ENCODE results near the gene UNC13B.

Gene UNC13B

DNA sequence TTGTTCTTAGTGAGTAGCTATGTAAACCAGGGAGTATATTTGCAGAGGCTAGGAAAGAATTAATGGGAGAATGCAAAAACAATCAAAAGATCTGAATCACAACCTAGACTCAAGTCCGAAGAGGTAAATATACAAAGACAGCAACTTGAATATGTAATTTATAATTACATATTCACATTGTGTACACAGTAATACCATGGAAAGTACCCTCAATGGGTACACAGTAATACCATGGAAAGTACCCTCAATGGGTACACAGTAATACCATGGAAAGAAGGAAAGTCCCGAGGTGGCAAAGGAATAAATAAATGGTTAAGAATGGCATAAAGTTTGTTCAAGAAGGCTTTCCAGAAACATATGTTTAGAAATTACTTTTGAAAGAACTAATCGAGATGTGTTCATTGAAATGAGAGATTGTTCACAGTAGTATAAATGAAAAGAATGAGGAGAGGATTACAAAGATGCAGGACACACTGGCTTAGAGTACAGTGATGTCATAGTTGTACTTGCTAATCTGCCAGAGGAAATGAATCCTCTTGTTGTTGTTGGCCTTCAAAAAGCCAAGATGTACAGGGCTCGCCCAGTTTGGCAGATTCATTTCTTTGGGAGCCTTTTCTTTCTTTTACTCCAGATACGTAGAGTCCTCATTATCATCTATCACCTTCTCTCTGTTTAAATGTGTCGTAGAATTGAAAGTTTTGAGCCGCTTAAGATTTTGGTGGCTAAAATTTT lies 116.0 kb downstream of the UNC13B start:
- no peak for DNase-seq (ENCODE audit: low read depth)

DNA sequence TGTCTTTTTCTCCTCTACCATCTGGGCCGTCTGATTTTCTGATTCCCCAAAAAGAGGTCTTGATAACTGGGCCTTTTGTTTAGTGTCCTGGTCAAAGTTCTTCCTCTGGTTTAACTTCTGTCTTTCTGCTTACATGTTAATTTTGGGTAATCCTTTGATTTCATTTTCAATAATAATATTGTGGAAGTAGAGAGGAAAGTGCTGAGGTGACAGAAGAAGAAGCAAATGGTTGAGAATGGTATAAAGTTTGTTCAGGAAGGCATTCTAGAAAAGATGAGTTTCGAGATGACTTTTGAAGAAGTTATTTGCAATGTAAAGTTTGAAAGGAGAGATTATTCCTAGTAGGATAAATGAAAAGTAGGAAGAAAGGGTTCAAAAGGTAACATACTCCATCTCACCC lies 118.1 kb downstream of the UNC13B start:
- no peak for DNase-seq (ENCODE audit: low read depth)

- no peak for DNase-seq (ENCODE audit: low read depth)
These were observed 118.6 kb downstream of the UNC13B start for GRCh38 chr9:35280399-35280798.

GRCh38 chr9:35285731-35286130 lies 123.9 kb downstream of the UNC13B start:
- no peak for DNase-seq (ENCODE audit: low read depth)

DNA sequence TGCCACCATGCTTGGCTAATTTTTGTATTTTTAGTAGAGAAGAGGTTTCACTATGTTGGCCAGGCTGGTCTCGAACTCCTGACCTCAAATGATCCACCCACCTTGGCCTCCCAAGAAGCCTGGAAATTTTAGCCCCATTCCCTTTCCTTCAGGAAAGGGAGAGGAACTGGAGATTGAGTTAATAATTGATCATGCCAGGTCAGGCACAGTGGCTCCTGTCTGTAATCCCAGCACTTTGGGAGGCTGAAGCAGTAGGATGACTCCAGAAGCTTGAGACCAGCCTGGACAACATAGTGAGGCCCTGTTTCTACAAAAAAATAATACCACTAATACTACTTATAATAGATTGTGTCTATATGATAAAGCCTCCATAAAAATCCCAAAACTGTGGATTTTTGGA lies 124.6 kb downstream of the UNC13B start:
- no peak for DNase-seq (ENCODE audit: low read depth)

- no peak for DNase-seq (ENCODE audit: low read depth)
These were observed 126.3 kb downstream of the UNC13B start for GRCh38 chr9:35287987-35288632.

GRCh38 chr9:35288778-35289177 lies 127.0 kb downstream of the UNC13B start:
- DNase-seq (ENCODE audit: low read depth): no peak

DNA sequence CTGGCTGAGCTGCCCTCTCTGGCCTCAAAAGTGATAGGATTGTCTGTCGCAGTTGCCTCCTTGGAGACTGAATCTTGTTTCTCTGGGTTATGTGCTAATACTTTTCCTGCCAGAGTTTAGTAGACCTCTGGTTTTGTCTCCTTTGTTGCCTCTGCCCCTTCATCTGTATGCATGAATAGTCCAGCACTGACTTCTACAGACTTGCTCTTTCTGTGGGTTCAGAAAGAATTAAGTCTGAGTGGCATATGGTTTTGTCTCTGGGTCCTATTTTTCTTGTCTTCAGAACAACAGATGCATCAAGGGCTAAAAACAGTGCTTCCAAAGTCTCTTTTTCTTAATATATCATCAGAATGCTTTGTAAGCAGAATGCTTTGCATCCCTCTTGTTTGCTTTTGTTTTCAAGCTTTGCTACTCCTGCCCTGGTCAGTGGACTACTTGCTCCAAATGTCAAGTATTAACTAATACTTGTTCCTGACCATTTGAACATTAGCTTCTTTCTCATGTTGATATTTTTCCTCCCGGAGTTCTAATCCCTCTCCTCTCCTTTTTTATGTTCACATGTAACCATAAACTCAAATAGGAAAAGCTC lies 131.7 kb downstream of the UNC13B start:
- DNase-seq (ENCODE audit: low read depth): no peak

GRCh38 chr9:35294066-35294465 lies 132.3 kb downstream of the UNC13B start:
- DNase-seq (ENCODE audit: low read depth): no peak

DNA sequence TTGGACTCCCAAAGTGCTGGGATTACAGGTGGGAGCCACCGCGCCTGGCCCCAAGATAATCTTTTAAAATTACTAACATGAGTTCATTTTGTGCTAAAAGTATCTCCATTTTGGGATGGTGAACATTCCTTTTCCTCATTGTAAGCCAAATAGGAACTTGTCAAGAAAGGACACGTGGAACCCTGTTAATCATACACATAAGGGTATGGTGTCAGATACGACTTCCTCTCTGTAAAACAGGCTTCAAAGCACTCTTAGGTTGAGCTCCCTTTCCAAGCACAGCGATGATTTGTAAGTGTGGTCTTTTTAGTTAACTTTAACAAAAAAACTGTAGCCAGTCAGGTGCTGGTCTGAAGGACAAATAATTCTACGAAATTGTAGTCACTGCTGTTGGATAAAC lies 132.7 kb downstream of the UNC13B start:
- DNase-seq (ENCODE audit: low read depth): no peak

DNA sequence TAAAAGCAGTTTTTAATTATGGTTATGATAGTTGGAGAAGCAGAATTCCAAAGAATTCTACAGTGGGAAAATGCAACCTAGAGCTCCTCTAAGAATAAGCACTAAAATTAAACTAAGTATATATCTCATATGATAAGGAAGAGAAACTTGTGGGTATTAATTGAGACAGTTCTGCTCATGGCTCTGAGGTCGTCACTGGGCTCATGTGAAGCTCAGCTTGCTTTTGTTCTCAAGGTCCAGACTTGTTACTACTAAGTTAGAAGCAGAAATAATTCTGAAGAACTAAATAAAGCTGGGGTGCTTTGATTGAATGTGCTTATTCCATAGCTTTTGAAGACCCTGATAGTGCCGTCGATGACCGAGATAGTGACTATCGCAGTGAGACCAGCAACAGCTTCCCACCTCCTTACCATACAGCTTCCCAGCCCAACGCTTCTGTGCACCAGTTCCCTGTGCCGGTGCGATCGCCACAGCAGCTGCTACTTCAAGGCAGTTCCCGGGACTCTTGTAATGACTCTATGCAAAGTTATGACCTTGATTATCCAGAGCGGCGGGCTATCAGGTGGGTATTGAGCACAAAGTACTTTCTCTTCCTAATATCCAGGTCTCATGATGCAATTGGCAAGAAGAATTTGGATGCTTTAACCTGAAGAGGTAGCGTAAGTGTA lies 133.7 kb downstream of the UNC13B start:
- no peak for DNase-seq (ENCODE audit: low read depth)

DNA sequence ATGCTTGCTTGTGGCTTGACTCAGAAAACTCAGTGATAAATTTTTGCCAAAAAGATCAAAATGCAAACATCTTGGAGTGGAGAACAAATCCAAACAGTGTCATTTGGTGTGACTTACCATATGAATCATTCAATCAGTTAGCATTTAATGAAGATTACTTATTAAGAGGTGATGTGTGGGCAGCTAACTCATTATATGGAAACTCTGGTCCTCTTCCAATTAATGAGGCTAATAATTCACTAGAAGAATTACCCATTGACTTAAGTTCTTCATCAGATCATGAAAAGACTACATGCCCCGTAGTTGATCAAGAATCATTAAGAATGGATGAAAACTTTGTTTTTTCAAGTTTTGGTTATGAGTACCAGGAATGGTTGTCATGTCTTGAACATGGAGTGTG lies 141.8 kb downstream of the UNC13B start:
- DNase-seq (ENCODE audit: low read depth): no peak

DNA sequence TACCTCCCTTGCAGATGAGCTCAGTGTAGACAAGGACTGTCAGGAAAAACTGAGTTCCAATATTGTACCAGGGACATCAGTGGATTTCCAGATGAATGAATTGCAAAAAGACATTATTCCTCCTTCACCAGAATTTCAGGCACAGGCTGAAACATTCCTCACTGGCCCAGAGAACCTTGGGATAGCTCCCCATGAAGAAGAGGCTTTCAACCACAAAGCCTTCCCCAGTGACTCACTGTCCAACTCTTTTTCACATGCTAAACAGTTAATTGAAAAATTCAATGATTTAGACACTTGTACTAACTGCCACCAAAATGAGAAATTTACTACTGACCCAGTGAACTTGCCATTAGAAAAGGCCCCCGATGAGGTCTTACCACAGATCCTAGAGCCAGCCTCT lies 144.5 kb downstream of the UNC13B start:
- DNase-seq (ENCODE audit: low read depth): no peak

DNA sequence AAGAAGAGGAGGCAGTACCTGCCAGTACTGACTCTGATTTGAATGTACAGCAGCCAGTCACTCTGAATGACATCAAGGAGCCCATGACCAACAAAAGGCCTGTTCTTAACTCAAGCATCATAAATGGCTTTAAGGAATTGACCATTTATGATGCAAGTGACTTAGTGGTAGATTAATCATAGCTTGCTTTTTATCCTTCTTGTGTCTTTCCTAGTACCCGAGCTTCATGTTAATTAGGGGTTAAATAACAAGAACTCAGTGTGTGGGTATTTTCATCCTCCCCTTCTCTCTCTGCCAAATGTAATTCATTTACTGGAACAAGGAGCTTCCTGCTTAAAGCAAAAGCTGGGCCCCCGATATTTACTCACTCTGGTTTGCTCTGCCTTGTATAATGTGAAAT lies 146.5 kb downstream of the UNC13B start:
- no peak for DNase-seq (ENCODE audit: low read depth)

DNA sequence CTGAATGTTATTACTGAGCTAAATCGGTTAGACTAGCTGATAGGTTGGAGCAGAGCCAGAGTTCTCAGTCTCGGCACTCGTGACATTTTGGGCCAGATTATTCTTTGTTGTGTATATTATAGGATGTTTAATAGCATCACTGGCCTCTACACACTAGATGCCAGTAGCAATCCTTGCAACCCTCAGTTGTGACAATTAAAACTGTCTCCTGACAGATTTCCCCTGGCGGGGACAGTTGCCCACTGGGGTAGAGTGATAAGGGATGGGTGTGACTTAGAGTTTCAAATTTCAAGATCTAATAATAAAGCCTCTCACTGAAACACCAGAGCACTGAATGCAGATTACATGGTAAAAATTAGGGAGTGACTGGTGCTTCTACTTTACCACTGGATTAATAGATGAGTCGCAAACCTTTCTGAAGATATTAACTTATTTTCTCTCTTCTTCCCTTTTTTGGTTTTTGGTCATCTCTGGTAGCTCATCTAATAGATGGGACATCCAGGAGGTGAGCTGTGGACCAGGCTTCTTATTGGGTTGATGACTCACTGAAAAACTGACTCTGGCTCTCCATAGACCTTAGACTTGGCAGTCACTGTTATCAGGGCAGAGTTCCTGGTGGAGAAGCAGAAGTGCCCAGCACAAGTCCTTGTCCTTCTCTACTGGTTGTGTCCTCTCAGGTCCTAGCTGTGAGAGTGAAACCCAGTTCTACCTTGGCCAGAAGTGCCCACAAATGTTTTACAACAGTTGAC lies 150.3 kb downstream of the UNC13B start:
- no peak for DNase-seq (ENCODE audit: low read depth)

GRCh38 chr9:35313460-35313859 lies 151.7 kb downstream of the UNC13B start:
- DNase-seq (ENCODE audit: low read depth): no peak

GRCh38 chr9:35313916-35314315 lies 152.1 kb downstream of the UNC13B start:
- no peak for DNase-seq (ENCODE audit: low read depth)

DNA sequence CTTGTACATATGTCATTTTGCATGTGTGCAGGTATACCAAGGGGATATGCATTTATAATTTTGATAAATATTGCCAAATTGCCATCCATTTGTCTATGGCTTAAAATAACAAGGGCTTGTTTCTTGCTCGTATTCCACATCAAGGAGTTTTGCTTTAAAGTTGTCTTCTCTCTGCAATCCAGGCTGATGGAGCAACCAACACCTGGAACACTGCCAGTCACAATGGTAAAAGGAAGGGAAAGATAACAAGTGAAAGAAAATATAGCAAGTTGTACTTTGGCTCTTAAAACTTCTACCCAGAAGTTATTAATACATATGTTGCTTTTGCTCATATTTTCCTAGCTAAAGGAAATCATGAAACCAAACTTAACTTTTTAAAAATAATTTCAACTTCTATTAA lies 156.9 kb downstream of the UNC13B start:
- no peak for DNase-seq (ENCODE audit: low read depth)

DNA sequence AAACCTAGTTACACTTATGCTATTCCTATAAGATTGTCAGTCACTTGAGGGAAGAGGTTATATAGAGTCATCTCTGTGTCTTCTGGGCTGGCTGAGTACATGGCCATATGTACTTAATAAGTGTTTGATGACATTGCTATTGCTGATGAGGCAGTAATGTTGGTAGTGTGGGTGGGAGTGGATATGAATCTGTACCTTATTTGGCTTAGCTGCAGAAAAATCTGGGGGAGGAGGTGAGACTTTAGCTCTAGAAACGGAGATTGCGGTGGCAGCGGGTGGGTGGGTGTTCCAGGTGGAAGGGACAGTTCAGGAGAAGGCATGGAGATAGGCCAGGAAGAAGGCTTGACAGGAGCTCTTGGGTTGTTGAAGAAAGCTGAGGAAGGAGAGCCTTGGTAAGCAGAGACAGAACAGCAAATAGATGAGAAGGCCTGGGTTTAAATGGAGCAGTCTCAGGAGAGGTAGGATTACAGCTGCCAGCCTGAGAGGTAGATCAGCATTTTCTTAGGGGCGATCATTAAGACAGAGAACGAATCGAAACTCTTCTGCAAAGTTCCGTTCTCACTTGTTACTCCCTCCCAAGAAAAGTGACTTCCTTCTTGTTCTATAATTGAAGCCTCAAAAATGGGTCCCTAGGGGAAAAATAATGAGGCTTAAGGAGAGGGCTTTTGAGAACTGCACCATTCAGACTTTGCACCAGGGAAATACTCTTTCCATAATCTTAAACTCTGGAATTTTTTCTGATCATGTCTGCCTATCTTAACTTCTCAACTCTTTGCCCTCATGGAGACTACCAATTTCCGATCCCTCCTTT lies 160.5 kb downstream of the UNC13B start:
- no peak for DNase-seq (ENCODE audit: low read depth)

- no peak for DNase-seq (ENCODE audit: low read depth)
These were observed 163.2 kb downstream of the UNC13B start for GRCh38 chr9:35324966-35325365.

DNA sequence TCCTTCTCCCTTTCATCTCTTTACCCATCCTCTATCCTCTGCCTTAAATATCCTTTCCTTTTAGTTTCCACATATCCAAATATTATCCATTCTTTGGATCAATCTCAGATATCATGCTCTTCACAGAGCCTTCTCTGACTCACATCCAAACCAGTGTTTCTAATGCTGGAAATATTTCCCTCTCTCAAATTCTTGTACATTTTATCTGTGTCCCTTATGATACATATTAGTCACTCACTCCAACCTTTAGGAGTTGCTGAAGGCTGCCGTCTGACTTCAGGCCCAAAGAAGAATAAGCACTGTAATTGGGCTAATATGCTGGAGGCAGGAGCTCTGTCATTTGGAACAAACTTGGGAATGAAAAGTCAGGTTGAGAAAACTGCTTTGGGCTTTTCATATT lies 171.7 kb downstream of the UNC13B start:
- no peak for DNase-seq (ENCODE audit: low read depth)
